Subcutaneous adipose tissue (tissue), 4 donors: ENCODE data around the gene BUD13. TPM values are rescaled to one million over a fixed set of nuclear protein-coding genes. Genes with fewer than 3 reads are reported as not detected.

Source experiments
- total RNA-seq, 4 donors: library from RNA; depleted of rRNA; stranded (reverse); fragments of >200 nt; gene quantifications; one replicate each; pipeline ENCODE4 v1.1.0, GENCODE V29; 2016
- TF ChIP-seq, protein P1 (sequence below): fragments of 450-650 bp; IDR thresholded peaks from one replicate; pipeline ENCODE4 v1.5.1; 2016; ENCODE audit warnings: low read depth, mild to moderate bottlenecking, control low read depth, antibody characterized with exemption, moderate library complexity

BUD13 gene, protein sequence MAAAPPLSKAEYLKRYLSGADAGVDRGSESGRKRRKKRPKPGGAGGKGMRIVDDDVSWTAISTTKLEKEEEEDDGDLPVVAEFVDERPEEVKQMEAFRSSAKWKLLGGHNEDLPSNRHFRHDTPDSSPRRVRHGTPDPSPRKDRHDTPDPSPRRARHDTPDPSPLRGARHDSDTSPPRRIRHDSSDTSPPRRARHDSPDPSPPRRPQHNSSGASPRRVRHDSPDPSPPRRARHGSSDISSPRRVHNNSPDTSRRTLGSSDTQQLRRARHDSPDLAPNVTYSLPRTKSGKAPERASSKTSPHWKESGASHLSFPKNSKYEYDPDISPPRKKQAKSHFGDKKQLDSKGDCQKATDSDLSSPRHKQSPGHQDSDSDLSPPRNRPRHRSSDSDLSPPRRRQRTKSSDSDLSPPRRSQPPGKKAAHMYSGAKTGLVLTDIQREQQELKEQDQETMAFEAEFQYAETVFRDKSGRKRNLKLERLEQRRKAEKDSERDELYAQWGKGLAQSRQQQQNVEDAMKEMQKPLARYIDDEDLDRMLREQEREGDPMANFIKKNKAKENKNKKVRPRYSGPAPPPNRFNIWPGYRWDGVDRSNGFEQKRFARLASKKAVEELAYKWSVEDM
- 10 to 100 TPM; 11.0 to 12.8 (median 12.5) TPM for total RNA-seq

DNA sequence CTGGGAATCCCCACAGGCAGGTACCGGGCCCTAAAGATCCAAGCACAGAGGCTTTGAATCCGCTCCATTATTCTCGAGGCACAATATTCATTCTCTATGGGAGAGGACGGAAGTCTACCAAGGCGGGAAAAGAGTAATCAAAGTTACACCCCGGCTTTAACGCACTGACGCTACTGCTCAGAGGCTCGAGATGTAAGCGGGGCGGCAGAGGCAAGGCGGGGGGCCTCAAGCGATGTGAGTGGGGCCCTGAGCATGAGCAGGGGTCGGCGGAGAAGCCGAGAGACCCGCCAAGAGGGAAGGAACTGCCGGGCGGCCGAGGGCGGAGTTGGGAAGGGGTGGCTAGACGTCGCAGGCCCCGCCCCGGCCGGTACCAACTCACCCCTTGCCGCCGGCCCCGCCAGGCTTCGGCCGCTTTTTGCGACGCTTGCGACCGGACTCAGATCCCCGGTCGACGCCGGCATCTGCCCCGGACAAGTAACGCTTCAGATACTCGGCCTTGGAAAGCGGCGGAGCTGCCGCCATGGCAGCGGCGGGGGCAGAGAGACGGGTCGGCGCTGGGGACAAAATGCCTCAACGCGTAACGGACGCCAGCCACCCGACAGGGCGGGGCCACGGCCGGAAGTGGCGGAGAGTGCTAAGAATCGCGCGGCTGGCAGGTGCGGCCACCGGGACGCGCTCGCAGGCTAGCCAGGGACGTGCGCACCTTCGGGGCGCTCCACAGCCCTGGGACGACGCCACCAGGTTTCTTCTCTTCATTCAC, at the start of gene BUD13:
Gene BUD13, minus strand, starts transcription at position 545 of the 760 bp plus-strand sequence. Its CDS starts 23 bp downstream, at position 522.
- TF ChIP-seq, protein P1, sequence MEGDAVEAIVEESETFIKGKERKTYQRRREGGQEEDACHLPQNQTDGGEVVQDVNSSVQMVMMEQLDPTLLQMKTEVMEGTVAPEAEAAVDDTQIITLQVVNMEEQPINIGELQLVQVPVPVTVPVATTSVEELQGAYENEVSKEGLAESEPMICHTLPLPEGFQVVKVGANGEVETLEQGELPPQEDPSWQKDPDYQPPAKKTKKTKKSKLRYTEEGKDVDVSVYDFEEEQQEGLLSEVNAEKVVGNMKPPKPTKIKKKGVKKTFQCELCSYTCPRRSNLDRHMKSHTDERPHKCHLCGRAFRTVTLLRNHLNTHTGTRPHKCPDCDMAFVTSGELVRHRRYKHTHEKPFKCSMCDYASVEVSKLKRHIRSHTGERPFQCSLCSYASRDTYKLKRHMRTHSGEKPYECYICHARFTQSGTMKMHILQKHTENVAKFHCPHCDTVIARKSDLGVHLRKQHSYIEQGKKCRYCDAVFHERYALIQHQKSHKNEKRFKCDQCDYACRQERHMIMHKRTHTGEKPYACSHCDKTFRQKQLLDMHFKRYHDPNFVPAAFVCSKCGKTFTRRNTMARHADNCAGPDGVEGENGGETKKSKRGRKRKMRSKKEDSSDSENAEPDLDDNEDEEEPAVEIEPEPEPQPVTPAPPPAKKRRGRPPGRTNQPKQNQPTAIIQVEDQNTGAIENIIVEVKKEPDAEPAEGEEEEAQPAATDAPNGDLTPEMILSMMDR, result no peak

DNA sequence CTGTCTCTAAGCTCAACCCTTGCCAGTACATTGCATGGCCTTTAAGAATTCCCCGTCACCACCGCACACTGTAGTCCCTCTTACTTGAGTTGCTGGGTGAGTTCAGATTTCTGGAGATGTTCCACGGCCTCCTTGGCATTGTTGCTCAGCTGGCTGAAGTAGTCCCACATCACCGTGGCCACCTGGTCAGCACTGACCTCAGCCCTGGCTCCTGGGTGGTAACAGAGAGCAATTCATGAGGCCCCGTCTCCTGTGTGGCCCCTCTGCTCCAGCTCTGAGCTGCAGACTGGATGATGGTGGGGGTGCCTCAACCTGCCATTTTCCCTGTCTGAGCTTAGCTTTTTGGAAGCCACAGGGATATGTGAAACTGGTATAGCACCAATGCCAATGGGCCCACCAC, 49.8 kb upstream of the BUD13 start:
- TF ChIP-seq, protein P1, result no peak

DNA sequence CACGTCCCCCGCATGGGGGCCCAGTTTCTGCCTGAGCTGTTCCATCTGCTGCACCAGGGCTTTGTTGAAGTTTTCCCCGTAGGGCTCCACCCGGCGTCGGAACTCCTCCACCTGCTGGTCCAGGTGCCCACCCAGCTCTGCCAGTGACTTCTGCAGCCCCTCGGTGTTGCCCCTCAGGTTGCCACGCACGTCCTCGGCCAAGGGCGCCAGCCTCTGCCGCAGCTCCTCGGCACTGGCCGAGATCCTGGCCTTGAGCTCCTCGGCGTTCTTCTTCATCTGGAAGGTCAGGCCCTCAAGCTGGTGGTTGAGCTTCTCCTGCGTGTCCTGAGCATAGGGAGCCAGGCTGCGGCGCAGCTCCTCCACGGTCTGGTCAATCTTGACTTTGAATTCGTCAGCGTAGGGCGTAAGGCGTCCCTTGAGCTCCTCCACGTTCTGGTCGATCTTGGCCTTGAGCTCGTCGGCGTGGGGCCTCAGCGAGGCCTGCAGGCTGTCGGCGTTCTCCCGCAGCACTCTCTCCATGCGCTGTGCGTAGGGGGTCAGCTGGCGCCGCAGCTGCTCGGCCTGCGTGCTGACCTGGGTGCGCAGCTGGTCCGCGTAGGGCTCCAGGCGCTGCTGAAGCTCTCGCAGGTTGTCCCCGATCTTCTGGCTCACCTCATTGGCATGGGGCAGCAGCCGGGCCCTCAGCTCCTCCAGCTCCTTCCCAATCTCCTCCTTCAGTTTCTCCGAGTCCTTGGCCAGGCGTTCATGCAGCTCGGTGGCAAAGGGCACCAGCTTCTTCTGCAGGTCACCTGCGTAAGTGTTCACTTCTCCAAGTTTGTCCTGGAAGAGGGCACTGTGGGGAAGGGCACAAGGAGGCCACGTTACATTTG, 48.5 kb upstream of the BUD13 start:
- TF ChIP-seq, protein P1, result no peak

DNA sequence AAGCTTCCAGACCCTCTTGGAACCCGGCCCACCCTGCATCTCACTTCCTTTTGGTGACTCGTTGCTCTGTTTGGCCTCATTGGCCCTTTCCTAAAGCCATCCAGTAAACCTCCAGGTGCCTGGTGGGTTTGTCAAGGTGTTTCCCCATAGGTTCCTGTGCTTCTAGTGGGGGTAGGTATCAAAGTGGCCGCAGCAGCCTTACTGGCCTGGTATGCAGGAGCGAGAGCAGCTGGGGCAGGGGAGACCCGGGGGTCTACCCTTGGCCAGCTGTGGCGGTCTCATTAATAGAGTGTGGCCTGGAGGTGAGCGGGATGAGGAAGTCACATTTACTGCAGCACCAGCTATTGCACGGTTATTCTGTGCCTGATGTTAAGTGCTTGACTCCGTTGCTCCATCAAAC, 46.3 kb upstream of the BUD13 start:
- TF ChIP-seq, protein P1, result no peak

DNA sequence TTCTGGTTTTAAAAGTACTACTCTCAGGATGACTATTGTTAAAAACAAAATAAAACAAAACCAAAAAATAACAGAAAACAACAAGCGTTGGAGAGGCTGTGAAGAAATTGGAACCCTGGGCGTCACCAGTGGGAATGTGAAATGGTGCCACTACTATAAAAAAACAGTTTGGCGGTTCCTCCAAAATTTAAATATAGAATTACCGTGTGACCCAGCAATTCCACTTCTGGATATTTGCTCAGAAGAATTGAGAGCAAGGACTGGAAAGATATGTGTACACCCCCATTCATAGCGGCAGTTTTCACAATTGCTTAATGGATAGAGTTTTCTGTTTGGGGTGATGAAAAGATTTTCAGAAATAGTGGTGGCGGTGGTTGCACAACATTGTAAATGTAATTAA, 41.7 kb upstream of the BUD13 start:
- TF ChIP-seq, protein P1, result no peak

DNA sequence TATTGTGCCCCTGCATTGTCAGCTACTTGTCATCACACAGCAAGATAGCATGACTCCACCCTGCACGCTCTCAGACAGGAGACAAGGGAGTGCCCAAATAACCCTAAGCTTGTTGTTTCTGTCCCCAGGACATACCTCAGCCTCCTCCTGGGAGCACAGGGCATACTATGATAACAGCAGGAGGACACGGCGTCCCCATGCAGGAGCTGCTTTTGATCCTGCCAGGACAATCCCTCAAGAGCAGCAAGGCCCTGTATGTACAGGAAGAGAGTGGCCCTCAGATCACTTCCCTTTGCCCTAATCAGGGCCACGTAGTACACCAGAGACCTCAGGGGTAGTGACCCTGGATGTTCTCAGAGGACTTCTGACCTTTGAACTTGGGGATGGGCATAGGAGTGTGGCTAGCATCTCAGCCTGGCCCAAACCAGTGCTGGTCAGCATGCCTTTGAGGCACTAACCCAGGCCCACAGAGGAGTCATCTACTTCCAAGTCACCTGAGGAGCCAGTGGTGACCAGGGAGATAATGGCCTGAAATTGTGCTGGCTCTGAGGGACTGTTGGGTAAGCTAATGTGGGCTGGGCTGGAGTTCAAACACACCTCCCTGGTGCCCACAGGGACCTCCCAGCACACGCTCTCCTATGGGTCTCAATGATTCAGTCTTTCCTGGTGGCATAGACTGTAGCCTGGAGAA, 41.1 kb upstream of the BUD13 start:
- TF ChIP-seq, protein P1, result no peak
